H1 (cell line): ENCODE measurements around the gene MYCBP2.

Experiments
- ATF2 ChIP-seq: IDR thresholded peaks from 2 replicates; pipeline ENCODE4 v1.6.1; 2012; ENCODE audit warnings: low read length, inconsistent platforms
- CTCF ChIP-seq, 3 experiments: IDR thresholded peaks; 1 replicate in 2 of 3; 2 replicates in 1 of 3; pipeline versions ENCODE4 v1.5.1 to v1.6.1; 2011; ENCODE audit warnings: low read length in 3 of 3, mild to moderate bottlenecking in 3 of 3, inconsistent platforms in 2 of 3, low read depth in 1 of 3, moderate library complexity in 1 of 3; ENCODE audit not compliant: insufficient read depth in 1 of 3; ENCODE audit errors: control extremely low read depth in 1 of 3
- HDAC6 ChIP-seq: IDR thresholded peaks from one replicate; pipeline ENCODE4 v1.7.1; 2012; ENCODE audit warnings: low read depth, mild to moderate bottlenecking, inconsistent platforms, low read length, moderate library complexity
- JUND ChIP-seq: IDR thresholded peaks from 2 replicates; pipeline ENCODE4 v1.6.1; 2011; ENCODE audit warnings: mild to moderate bottlenecking, improper control_type of control experiment, low read length
- MAX ChIP-seq: IDR thresholded peaks from 2 replicates; pipeline ENCODE4 v1.6.1; 2012; ENCODE audit warnings: inconsistent platforms
- POLR2A ChIP-seq, 2 experiments: IDR thresholded peaks; 1 replicate in 1 of 2; 2 replicates in 1 of 2; pipeline ENCODE4 v1.6.1; 2011; ENCODE audit warnings: low read depth in 2 of 2, low read length in 2 of 2, mild to moderate bottlenecking in 2 of 2; ENCODE audit errors: control extremely low read depth in 1 of 2
- SRF ChIP-seq: IDR thresholded peaks from 2 replicates; pipeline ENCODE4 v1.6.1; 2011; ENCODE audit warnings: mild to moderate bottlenecking, low read depth, low read length, moderate library complexity

- no peak for TF ChIP-seq ATF2
- no peak for TF ChIP-seq CTCF (IDR thresholded peaks at IDR 0.05; ENCODE audit: control extremely low read depth in 1 of 3, insufficient read depth in 1 of 3, low read depth in 1 of 3, low read length in 3 of 3)
- no peak for TF ChIP-seq HDAC6
- TF ChIP-seq POLR2A (IDR thresholded peaks at IDR 0.05; ENCODE audit: control extremely low read depth in 1 of 2, low read depth in 2 of 2, low read length in 2 of 2): no peak
- TF ChIP-seq SRF: no peak
- no peak for TF ChIP-seq MAX
- no peak for TF ChIP-seq JUND
Measured at GRCh38 chr13:77225946-77226345, 100.9 kb downstream of the MYCBP2 start.
